ENCODE results near the gene NR3C1.

- TF ChIP-seq CTCF (IDR thresholded peaks at IDR 0.05) (no peak), POLR2A (IDR thresholded peaks at IDR 0.05) (no peak)
These were observed 141.6 kb downstream of the NR3C1 start for GRCh38 chr5:143261748-143262392.
